GM23248 (cell line): ENCODE data around the gene CD300E. TPM values are rescaled to one million over a fixed set of nuclear protein-coding genes. Genes with fewer than 3 reads are reported as not detected.

Experiments
- DNase-seq: peaks from one replicate; pipeline ENCODE4 v3.0.0-alpha.2; 2015
- H2AFZ ChIP-seq: fragments of 200-600 bp; sonication (generic); 2 replicates; pipeline ENCODE4 v1.6.1; 2016; ENCODE audit warnings: antibody characterized with exemption
- H3F3A ChIP-seq: fragments of 200-600 bp; sonication (generic); 2 replicates; pipeline ENCODE4 v1.6.1; 2016; ENCODE audit warnings: mild to moderate bottlenecking, antibody characterized with exemption, mixed run types; ENCODE audit not compliant: insufficient read depth
- H3K27ac ChIP-seq: fragments of 200-600 bp; sonication (generic); 2 replicates; pipeline ENCODE4 v1.5.1; 2016; ENCODE audit warnings: mild to moderate bottlenecking
- H3K27me3 ChIP-seq: fragments of 200-600 bp; sonication (generic); replicated peaks from 2 replicates; pipeline ENCODE4 v1.6.1; 2016; ENCODE audit warnings: mild to moderate bottlenecking; ENCODE audit not compliant: insufficient read depth
- H3K36me3 ChIP-seq: fragments of 200-600 bp; sonication (generic); 2 replicates; pipeline ENCODE4 v1.6.1; 2016; ENCODE audit warnings: low read depth, mild to moderate bottlenecking
- H3K4me1 ChIP-seq: fragments of 200-600 bp; sonication (generic); 2 replicates; pipeline ENCODE4 v1.6.1; 2016; ENCODE audit warnings: mild to moderate bottlenecking; ENCODE audit not compliant: insufficient read depth
- H3K4me2 ChIP-seq: fragments of 200-600 bp; sonication (generic); one replicate; pipeline ENCODE4 v1.6.1; 2016; ENCODE audit warnings: mild to moderate bottlenecking; ENCODE audit not compliant: unreplicated experiment
- H3K4me3 ChIP-seq: fragments of 200-600 bp; sonication (generic); 2 replicates; pipeline ENCODE4 v1.5.1; 2016; ENCODE audit warnings: mild to moderate bottlenecking
- H3K79me2 ChIP-seq: fragments of 200-600 bp; sonication (generic); 2 replicates; pipeline ENCODE4 v1.6.1; 2016; ENCODE audit warnings: mild to moderate bottlenecking; ENCODE audit not compliant: insufficient read depth
- H3K9ac ChIP-seq: fragments of 200-600 bp; sonication (generic); 2 replicates; pipeline ENCODE4 v1.6.1; 2016; ENCODE audit warnings: mild to moderate bottlenecking
- H3K9me2 ChIP-seq: fragments of 200-600 bp; sonication (generic); 2 replicates; pipeline ENCODE4 v1.6.1; 2016; ENCODE audit warnings: mixed run types, mild to moderate bottlenecking, moderate library complexity; ENCODE audit not compliant: insufficient read depth
- H3K9me3 ChIP-seq: fragments of 200-600 bp; sonication (generic); one replicate; pipeline ENCODE4 v1.6.1; 2017; ENCODE audit warnings: low read depth
- H4K20me1 ChIP-seq: fragments of 200-600 bp; sonication (generic); 2 replicates; pipeline ENCODE4 v1.6.0; 2016; ENCODE audit not compliant: insufficient read depth
- EZH2 ChIP-seq: fragments of 200-600 bp; sonication (generic); IDR thresholded peaks from 2 replicates; pipeline ENCODE4 v1.6.1; 2018; ENCODE audit warnings: antibody characterized with exemption, mild to moderate bottlenecking; ENCODE audit not compliant: insufficient read depth, poor library complexity, severe bottlenecking
- EZH2phosphoT487 ChIP-seq: fragments of 200-600 bp; sonication (generic); IDR thresholded peaks from 2 replicates; pipeline ENCODE4 v1.6.1; 2018; ENCODE audit warnings: antibody characterized with exemption, moderate library complexity, mild to moderate bottlenecking, low read depth; ENCODE audit not compliant: insufficient read depth
- WGBS, 2 experiments: methylation state at CpG; one replicate each; pipeline ENCODE4 v1.1.6; 2015 to 2017; ENCODE audit warnings: low lambda C conversion rate in 2 of 2, low coverage in 1 of 2; ENCODE audit errors: missing lambda C conversion rate in 2 of 2; 5-methylcytosine and 5-hydroxymethylcytosine counted together
- in situ Hi-C: fragments of 300-500 bp; cut with MboI; formaldehyde crosslinking; loops from 2 replicates; pipeline ENCODE4 v1.15.0; 2020
- polyA plus RNA-seq: library from polyadenylated mRNA; unstranded; fragments of >200 nt; fragmentation: Nextera tagmentation; extraction: Ambion mirVana; gene quantifications from 2 replicates; pipeline ENCODE4 v1.2.1, GENCODE V29; 2016
- total RNA-seq: library from RNA; depleted of rRNA; stranded (reverse); fragments of >200 nt; shearing (Covaris generic); gene quantifications from 2 replicates; pipeline ENCODE4 v1.2.3, GENCODE V29; 2014

CD300E gene
- total and polyA plus RNA-seq, 2 experiments from 2014 or later: not detected

DNA sequence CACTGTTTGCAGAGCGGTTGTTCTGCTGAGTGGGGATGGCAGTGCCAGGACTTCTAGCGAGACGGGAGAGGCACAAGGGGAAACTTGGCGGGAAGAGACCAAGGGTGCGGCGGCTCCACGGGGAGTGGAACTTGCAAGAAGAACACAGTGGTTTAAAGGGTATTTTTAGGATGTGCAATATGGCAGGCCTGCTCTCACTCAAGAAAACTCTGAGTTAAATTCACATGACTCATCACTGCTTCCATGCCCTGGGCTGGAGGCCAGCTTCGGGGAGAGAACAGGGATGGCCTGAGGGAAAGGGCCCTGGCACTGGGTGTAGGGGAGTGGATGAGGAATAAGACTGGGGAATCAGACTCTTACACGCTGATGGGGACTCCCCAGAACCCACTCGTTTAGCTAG lies 18.2 kb downstream of the CD300E start:
- Histone ChIP-seq H3K4me1 (peaks cover 4% of the 10 kb centered on the region), H3K4me2 (no peak overlapping the region), H3K27ac (no peak overlapping the region), H3K79me2 (no peaks in the 10 kb centered on the region), H4K20me1 (no peaks in the 10 kb centered on the region), H3F3A (no peaks in the 10 kb centered on the region), H3K9me3 (no peaks in the 10 kb centered on the region), H3K27me3 (0 out of 2 replicates have a peak, but pooled peaks cover 8% of the 10 kb centered on the region), H3K36me3 (no peaks in the 10 kb centered on the region), H2AFZ (peak overlapping the region; percentile 66), H3K9me2 (no peaks in the 10 kb centered on the region), H3K4me3 (no peak overlapping the region), H3K9ac (no peak overlapping the region)
- DNase-seq: peak; percentile 96
- in situ Hi-C loops: no loop called here
- TF ChIP-seq EZH2phosphoT487 (no peak), EZH2 (no peak)
- 2% methylated on average over 10 of the region's 10 CpGs for WGBS, 2 experiments

DNA sequence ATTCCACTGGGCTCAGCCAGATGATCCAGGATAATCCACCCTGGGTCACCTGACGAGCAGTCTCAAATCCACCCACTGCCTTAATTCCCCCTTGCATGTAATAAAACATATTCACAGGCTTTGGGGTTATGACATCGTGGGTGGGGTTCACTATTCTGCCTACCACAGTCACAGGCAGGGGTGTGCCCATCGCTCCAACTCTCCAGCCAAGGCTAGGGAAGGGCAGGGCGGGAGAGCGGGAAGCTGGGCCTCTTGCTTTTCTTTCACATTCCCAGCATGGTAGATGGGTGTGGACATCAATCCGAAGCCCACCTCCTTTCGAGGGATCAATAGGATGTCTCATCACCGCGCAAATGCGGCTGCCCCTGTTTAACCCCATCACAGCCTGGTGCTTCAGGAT lies 18.8 kb downstream of the CD300E start:
- H4K20me1 ChIP-seq: no peaks in the 10 kb centered on the region
- no peak overlapping the region for H3K27ac ChIP-seq
- no peak for TF ChIP-seq EZH2phosphoT487
- no peak overlapping the region for H2AFZ ChIP-seq
- 30 to 31% methylated on average over 10 of the region's 10 CpGs for WGBS, 2 experiments
- no peaks in the 10 kb centered on the region for H3K79me2 ChIP-seq
- no peaks in the 10 kb centered on the region for H3K9me2 ChIP-seq
- in situ Hi-C loops: no loop called here
- no peaks in the 10 kb centered on the region for H3K9me3 ChIP-seq
- no peaks in the 10 kb centered on the region for H3F3A ChIP-seq
- DNase-seq: no peak
- H3K9ac ChIP-seq: no peak overlapping the region
- peaks cover 4% of the 10 kb centered on the region for H3K4me1 ChIP-seq
- no peaks in the 10 kb centered on the region for H3K36me3 ChIP-seq
- H3K27me3 ChIP-seq: 0 out of 2 replicates have a peak, but pooled peaks cover 8% of the 10 kb centered on the region
- H3K4me3 ChIP-seq: no peak overlapping the region
- H3K4me2 ChIP-seq: no peak overlapping the region

DNA sequence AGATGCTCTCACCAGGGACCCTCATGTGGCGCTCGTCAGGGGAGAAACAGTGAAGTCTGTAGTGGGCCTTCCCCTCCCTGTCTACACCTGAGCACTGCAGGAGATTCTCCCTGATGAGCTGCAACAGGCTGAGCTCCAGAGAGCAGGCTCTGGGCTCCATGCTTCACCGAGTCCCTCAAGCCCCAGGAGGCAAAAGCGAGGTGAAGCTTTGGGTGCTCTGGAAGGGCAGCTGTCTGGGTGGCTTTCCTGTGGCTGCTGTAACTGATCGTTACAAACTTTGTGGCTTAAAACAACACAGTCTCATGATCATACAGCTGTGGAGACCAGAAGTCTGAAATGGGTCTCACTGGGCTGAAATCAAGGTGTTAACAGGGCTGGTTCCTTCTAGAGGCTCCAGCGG lies 19.3 kb downstream of the CD300E start:
- no peak for DNase-seq
- 0 out of 2 replicates have a peak, but pooled peaks cover 8% of the 10 kb centered on the region for H3K27me3 ChIP-seq
- H3K9me2 ChIP-seq: no peaks in the 10 kb centered on the region
- in situ Hi-C loops: no loop called here
- H3K79me2 ChIP-seq: no peaks in the 10 kb centered on the region
- whole genome bisulfite sequencing, 2 experiments: 73 to 74% methylated on average over 6 of the region's 6 CpGs
- H3F3A ChIP-seq: no peaks in the 10 kb centered on the region
- H3K4me2 ChIP-seq: no peak overlapping the region
- H3K9me3 ChIP-seq: no peaks in the 10 kb centered on the region
- H4K20me1 ChIP-seq: no peaks in the 10 kb centered on the region
- H3K27ac ChIP-seq: no peak overlapping the region
- no peak overlapping the region for H2AFZ ChIP-seq
- H3K9ac ChIP-seq: no peak overlapping the region
- H3K4me1 ChIP-seq: peaks cover 4% of the 10 kb centered on the region
- no peak for TF ChIP-seq EZH2phosphoT487
- no peak for TF ChIP-seq EZH2
- no peaks in the 10 kb centered on the region for H3K36me3 ChIP-seq
- no peak overlapping the region for H3K4me3 ChIP-seq

DNA sequence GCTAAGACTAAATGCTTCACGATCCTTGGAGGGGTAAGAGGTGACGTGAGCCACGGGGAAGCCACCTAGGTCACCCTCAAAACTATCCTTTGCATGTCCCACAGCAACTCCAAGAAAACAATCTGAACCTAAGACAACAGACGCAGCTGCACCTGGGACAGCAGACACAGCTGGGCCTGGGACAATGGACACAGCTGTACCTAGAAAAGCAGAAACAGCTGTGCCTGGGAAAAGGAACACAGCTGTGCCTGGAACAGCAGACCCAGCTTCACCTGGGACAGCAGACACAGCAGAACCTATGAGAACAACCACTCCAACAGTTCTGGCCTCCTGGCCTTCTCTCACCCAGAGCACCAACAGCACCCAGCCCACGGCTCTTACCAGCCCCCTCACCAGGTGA lies 19.8 kb downstream of the CD300E start:
- no peak overlapping the region for H3K4me3 ChIP-seq
- H3K9ac ChIP-seq: no peak overlapping the region
- H3K4me1 ChIP-seq: peaks cover 4% of the 10 kb centered on the region
- H3K9me2 ChIP-seq: no peaks in the 10 kb centered on the region
- H3K36me3 ChIP-seq: no peaks in the 10 kb centered on the region
- no peak overlapping the region for H3K4me2 ChIP-seq
- TF ChIP-seq EZH2: no peak
- no peak for TF ChIP-seq EZH2phosphoT487
- no peaks in the 10 kb centered on the region for H3K9me3 ChIP-seq
- H2AFZ ChIP-seq: no peak overlapping the region
- H3K79me2 ChIP-seq: no peaks in the 10 kb centered on the region
- H3K27me3 ChIP-seq: peaks cover 12% of the 10 kb centered on the region
- H3F3A ChIP-seq: no peaks in the 10 kb centered on the region
- no peak for DNase-seq
- in situ Hi-C loops: no loop called here
- no peak overlapping the region for H3K27ac ChIP-seq
- 53 to 69% methylated on average over 5 of the region's 5 CpGs for WGBS, 2 experiments
- no peaks in the 10 kb centered on the region for H4K20me1 ChIP-seq

GRCh38 chr17:74603037-74603635 lies 20.4 kb downstream of the CD300E start:
- TF ChIP-seq EZH2: no peak
- TF ChIP-seq EZH2phosphoT487: no peak
- Histone ChIP-seq H2AFZ (no peak overlapping the region), H3K4me2 (no peak overlapping the region), H3F3A (no peaks in the 10 kb centered on the region), H3K27ac (no peak overlapping the region), H3K4me3 (no peak overlapping the region), H4K20me1 (no peaks in the 10 kb centered on the region), H3K9me2 (no peaks in the 10 kb centered on the region), H3K9ac (no peak overlapping the region), H3K79me2 (no peaks in the 10 kb centered on the region), H3K9me3 (no peaks in the 10 kb centered on the region), H3K27me3 (peaks cover 16% of the 10 kb centered on the region), H3K36me3 (no peaks in the 10 kb centered on the region), H3K4me1 (peaks cover 4% of the 10 kb centered on the region)
- WGBS, 2 experiments: 66 to 68% methylated on average over 6 of the region's 6 CpGs
- in situ Hi-C loops: no loop called here
- no peak for DNase-seq
